Measurements from ENCODE around the gene ZFYVE27.
A peak's percentile ranks its signal among the peaks of the same experiment; 100 is the strongest.

Gene ZFYVE27

DNA sequence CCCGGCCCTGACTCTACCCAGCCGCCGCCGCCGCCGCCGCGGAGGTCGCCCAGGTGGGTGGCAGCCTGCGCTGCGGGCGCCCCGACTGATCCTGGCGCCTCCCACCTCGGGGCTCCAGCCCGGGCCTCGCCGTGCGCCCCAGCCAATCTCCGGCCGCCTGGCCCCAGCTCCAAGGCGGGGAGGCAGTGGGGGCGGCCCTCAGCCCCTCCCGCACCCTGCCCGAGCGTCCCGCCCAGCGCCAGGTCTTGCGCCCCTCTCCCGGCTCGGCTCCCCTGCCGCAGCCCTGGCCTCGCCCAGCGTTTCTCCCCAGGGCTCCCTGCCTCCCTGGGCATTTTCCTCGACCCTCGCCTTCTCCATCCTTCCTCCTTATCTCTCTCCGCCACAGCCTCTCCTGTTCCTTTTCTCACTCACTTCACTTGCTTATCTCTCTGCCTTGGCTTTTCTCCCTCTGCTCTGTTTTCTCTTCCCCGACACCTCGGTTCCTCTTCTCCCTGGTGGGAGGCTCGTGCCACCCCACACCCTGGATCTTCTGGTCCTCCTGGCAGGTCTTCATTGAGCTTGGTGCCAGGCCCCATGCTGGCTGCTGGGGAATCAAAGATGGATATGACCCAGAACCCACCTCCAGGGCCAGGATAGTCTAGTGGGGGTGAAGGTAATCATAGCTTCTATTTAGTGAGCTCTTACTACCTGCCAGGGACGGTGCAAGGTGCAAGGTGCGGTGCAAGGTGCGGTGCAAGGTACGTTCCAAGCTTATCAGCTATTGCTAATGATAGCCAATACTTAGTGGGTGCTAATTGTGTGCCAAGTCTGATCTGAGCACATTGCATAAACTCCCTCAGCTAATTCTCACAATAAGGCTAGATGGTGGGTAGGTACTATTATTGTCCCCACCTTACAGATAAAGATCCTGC lies 35.2 kb downstream of the ZFYVE27 start, which contains the start of gene SFRP5:
SFRP5 (minus strand) TSS at position 87 of the 911 bp plus-strand sequence. CDS start 166 bp downstream, outside the sequence.
- no peak for DNase-seq

DNA sequence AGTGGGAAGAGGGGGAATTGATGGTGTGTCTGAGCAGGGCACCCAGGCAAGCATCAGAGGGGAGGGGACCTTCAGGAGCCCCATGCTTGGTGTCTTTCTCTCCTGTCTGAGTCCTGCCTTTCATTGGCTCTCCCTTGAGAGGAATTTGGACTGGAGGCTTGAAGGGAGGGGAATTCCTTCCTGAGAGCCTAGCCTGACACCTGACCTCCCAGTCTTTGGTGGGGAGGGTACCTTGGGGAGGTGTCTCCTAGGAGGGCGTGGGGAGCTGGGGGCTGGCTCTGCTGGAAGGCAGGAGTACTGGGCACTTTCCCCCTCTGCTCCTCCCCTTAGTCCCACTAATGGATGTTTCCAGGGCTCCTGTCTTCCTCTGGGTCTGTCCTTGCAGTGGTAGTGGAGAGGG lies 36.2 kb downstream of the ZFYVE27 start:
- DNase-seq = no peak

DNA sequence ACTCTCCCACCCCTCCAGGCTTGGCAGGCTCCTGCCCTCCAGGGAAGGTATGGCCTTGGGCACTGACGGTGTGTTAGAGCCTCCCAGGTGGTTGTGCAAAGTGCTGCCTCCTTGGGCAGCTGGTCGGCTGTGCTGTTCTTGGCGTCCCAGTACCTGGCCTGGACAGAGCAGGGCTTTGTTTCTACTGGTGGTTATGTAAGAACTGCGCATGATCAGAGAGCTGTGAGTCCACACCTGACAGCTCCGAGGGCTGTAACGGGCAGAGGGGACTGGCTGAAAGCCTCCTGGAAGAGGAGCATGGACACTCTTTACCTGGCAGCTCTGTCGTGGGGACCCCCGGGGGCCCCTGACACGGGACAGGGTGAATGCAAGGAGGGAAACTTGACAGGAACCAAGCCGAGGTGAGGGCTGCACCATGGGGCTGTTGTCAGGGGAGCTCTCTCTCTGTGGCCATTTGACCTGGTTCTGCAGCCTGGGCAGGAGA lies 37.9 kb downstream of the ZFYVE27 start:
- no peak for DNase-seq

DNA sequence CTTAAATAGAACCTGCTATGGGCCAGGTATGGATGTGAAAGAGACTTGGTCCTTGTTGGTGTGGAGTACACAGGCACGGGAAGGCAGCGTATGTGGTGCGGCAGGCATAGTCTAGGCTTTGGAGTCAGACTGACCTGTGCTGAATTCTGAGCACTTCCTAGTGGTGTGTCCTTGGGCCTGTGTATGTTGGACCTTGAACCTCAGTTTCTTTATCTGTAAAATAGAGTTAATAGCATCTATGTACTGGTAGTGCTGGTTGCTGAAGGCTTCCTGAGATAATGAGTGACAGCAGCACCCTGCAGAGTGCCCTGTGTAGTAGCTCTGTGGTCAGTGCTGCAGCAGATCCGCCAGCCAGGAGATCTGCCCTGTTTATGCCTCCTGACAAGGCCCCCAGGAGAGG lies 40.2 kb downstream of the ZFYVE27 start:
- DNase-seq = no peak

DNA sequence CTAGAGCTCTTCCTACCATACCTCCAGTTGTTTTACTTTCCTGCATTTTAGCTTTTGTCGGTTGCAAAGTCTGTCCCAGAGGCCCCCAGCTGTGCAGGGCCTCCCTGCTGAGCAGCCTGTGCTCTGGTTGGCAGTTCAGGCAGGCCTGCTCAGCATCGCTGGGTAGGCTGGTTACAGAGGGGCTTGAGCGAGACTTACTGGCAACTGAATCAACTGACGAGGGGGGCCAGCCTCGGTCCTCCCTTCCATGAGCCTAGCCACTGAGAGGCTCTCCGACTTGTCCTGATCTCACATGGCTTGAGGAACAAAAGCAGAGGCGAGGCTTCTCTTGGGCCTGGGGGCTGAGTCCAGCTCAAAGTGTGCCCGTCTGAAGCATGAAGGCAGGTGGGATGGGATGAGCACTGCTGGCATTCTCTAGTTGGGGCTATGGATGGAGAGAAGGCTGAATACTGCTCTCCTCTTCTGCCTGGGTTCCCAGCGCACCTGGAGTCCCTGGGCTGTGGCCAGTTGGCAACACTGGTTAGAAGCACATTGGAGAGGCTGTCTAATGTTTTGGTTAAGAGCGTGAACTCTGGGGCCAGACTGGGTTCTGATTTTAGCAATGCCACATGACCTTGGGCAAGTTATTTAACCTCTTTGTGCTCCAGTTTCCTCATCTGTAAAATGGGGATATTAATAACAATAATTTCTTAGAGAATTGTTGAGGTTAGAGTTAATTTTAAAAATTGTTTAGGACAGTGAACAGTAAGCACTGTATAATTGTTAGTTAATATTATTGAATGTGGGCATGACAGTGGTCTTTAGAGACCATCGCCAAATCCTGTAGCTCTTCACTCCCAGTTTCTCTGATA lies 41.7 kb downstream of the ZFYVE27 start:
- DNase-seq = peak; percentile 26

DNA sequence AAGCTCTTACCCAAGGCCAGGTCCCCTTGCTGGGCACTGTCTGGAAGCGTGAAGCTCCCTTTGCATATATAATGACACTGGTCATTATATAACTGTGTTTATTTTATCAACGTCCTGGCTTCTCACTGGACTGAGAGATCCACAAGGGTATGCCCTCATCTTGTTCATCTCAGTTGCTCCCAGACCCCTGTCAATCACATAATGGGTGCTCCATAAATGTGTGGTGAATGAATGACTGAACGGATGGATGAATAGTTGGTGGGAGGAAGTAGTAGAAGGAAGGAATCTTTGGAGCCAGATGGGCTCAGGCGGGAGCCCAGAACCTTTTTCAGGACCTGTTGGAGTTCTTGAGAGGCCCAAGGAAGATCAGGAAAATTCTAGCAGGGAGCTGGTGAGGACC lies 42.6 kb downstream of the ZFYVE27 start:
- DNase-seq = no peak

DNA sequence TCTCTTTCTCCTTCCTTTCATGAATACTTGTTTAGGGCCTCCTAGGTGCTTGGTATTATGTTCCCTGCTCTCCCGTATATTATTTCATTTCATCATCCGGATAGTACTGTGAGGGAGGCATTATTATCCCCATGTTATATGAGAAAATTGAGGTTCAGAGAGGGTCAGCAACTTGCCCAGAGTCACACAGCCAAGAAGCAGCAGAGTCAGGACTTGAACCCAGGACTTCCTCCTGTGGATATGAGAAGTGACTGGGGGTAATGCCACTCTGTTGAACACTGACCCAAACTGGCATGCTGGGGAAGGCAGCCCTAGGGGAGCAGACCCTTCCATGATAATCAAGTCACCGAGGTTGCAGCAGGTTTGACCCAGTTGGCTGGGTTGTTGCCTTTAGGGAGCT lies 43.0 kb downstream of the ZFYVE27 start:
- no peak for DNase-seq

DNA sequence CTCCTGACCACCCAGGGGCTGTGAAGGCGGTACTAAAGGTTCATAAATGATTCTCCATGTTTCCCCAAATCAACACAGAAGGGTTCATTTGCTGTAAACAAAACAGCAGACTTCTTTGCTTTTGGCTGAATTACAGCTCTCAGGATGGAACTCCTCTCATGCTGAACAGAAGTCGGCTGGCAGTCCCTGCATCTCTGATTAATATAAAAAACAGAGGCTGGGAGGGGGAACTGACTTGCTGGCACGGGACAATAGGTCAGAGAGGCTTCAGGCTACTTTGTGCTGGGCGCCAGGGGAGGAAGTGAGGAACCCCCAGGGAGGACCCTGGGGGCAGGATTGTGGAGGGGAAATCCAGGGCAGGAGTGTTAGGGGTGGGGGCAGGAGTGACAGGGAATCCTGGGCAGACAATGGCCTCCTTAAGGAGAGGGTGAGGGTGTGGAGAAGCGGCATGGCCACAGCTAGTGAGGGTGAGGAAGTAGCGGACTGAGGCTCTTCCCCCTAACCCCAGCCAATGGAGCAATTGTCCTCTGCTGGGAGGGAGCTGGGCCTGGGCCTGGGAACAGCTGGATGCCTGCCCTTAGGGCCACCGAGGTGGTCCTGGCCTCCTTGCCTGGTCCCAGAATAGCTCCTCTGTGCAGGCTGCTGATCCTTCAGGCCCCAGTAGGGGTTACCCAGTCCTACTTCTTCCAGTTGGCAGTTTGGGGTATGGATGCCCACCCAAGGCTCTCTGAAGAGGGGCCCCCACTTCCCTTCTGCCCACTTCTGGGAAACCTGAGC lies 44.1 kb downstream of the ZFYVE27 start:
- peak; percentile 19 for DNase-seq

DNA sequence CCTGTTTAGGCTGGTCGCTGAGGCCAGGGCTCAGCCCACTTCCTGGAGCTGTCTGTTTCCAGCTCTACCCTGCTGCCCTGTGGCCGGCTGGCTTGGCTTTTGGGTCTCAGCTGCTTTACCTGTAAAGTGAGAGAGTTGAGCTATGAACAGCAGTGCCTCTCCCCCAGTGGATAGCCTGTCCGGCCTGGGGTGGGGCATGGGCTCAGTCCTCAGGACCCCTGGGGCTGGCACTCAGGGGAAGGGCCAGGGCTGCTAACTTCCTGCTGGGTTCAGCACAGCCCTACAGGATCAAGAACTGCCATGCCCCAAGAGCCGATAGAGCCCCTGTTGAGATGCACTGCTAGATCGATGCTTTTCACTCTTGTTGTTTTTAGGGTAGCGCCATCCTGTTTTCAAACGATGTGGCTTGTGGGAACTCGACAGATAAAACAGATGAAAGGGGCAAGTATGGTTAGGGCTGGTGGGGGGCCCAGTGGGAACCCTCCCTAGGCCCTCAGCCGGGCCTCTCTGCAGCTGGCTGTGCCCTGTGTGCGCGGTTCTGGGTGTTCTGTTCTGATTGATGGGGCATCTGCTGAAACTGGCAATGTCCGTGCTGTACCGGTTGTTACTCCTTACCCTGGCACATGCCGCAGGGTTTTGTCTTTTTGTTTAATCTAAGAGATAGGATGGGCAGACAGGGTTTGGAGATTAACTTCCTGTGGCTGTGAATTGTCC lies 44.8 kb downstream of the ZFYVE27 start:
- DNase-seq = no peak

DNA sequence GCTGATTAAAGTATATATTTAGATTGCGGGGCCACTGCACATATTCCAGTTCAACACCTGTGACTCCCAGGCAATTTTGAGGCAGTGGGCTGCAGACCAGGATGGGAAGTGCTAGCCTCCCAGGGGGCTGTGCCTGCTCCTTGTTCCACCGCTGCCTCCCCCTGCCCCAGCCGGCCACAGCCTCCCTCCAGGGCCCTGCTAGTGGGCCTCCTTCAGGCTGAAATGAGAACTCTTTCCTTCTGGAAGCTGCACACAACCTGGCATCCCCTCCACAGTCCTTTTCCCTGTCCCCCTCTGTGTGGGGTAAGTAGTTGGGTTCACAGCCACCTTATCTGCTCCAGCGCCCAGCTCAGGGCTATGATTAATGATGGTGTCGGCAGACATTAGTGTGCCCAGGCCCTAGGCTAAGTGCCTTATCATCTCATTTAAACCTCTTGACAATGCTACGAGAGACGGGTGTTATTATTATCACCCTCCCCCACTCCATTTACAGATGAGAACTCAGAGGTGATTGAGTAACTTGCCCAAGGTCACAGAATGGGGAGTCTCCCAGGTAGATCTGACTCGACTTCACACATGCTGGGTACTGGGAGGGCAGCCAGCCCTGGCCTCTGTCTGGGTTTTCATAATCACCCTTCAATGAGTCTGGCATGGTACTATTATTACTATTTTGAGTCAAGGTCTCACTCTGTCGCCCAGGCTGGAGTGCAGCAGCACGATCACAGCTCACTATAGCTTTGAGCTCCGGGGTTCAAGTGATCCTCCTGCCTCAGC lies 45.7 kb downstream of the ZFYVE27 start:
- DNase-seq = no peak

DNA sequence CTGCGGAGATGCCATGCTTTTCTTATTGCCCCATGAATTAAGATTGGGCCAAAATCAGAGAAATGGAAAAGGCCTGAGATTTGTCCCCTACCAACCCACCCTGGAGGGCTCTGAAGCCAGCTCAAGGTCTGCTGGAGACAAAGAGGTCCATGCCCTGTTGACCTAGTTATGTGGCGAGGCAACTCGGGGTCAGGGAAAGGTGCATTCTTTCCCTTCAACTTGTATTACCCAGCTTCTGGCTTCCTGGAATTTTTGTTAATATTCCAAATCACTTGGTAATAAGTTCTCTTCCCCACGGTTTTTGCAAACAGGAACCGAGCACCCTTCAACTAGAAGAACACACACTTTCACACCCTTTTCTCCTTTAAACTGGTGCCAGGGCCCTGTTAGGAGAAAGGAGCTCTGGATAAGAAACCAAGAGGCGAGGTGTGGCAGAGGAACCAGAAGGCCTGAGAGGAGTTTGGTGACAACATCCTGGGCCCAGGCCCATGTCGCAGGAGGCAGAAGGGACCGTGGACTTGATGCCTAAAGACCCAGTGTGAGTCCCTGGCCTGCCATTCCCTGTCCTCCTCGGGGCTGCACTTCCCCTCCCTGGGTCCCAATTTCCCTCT lies 47.4 kb downstream of the ZFYVE27 start:
- DNase-seq = no peak

DNA sequence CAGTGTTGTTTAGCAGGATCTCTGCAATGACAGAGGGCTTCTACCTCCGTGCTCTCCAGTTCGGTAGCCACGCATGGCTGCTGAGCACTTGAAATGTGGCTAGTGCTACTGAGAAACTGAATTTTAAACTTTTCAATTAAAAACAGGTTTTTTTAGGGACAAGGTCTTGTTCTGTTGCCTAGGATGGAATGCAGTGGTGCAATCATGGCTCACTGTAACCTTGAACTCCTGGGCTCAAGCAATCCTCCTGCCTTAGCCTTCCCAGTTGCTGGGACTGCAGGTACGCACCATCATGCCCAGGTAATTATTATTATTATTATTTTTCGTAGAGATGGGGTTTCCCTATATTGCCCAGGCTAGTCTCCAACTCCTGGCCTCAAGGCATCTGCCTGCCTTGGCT lies 48.3 kb downstream of the ZFYVE27 start:
- DNase-seq = no peak

DNA sequence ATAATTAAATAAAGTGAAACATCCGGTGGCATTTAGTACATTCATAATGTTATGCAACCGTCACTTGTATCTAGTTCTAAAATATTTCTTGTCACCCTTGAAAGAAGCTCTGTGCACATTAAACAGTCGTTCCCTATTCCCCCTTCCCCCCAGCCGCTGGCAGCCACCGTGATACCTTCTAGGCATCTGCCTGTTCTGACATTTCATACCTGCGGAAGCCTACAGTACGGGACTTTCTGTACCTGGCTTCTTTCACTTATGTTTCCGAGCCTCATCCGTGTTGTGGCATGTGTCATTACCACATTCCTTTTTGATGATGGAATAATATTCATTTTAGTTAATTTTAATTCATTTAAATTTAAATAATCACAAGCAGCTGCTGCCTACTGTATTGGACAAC lies 48.8 kb downstream of the ZFYVE27 start:
- DNase-seq = no peak

DNA sequence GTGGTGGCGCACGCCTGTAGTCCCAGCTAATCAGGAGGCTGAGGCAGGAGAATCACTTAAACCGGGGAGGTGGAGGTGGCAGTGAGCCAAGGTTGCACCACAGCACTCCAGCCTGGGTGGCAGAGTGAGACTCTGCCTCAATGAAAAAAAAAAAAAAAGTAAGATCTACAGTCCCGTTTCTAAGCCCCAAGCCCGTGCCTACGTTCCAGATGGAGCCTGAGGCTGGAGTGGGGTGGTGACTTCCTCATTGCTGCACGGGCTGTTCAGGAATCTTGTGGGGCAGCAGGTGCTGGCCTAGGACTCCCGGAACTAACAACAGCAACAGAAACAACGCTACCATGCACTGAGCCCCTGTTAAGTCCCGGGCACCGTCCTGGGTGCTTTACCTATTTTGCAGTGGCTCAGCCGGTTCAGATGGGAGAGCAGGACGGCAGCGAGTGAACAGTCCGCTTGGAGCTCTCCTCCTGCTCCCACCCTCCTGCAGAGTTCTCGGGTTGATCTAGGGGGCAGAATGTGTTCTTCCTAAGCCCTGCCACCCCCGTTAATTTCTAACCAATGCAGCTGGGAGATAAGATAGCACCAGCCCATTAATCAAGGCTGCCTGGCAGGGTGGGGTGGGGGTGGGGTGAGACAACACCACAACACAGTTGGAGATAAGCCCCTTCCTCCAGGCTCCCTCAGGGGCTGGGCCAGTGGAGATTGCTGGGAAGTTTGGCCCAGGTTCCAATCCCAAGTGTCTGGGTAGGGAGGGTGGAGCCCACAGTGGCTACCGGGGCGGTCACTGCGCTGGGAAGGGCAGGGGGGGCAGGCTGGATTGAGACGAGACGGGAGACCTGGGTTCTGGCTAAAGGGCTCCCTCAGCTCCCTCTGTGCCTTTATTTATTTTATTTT lies 51.9 kb downstream of the ZFYVE27 start:
- DNase-seq = no peak

DNA sequence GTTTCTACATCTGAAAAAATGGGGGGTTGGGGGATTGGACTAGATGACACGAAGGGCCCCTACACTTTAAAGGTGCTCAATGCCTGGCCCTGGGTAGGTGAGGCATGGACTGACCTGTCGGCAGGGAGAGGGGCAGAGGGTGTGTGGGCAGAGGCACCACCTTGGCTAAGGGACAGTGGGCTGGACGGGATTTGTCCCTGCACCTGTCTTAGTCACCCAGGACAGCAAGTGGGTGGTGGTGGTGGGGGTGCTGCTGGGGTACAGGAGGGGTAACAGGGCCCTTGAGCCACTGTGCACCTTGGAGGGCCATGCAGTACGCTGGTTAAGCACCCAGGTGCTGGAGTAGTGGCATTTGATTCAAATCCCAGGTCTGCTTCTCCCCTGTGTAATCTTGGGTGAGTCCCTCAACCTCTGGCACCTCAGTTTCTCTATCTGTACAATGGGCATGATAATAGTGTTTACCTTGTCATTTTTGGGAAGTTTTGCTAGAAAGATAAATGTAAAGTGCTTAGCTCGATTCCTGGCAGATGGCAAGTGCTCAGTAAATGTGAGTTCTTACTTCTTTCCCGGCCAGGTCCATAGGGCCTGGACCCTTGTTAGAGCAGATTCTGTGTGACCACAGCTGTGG lies 53.0 kb downstream of the ZFYVE27 start:
- DNase-seq = no peak

DNA sequence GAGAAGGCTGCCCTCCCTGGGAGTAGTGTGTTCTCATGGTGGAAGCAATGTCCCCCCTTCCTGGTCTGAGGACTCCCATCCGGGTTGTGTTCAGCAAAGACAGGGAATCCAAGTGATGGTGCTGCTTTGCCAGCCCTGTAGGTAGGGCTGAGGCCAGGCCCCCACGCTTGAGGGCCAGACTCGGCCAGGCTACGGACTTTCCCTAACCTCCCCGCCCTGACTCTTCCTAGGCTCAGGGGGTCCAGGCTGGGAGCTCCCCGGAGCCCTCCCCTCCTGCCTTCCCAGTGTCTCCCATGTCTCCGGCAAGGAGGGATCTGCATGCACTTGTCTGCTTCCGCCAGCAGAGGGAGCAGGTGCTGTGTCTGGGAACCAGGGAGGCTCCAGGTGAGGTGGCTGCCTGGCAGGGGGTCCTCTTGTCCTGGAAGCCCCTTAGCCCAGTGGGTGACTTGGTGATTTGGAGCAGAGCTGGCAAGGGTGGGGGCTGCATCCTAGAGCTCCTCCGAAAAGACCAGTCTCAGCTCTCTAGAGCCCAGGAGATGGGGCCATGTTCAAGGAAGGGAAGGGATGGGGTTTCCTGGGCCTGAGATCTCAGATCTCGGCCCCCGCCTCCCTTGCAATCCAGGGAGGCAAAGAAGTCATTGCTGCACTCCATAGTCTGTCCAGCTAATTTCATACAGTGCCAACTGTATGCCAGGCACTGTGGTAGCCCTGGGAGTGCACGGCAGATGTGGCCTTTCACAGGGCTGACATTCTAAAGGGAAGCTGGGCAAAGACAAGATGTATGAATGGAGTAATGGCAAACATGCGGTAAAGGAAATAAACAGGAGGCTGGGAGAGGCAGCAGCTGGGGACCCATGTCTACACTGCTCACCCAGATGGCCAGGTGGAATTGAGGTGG lies 55.1 kb downstream of the ZFYVE27 start:
- no peak for DNase-seq

DNA sequence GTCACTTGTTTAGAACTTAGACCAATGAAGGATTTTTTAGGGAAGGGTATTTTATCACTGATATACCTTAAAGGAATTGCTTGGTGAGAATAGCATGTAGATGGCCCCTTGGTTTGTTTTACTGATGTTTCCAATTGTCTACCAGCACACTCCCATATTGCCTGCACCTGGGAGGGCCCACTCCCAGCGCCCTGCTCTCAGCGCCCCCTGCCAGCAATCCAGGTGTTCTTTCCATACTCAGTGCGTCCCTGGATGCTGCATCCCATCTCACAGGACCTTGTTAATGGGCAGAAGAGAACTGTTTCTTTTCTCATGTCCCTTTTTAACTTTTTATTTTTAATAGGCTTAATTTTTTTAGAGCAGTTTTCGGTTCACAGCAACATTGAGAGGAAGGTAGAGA lies 59.0 kb downstream of the ZFYVE27 start:
- no peak for DNase-seq

DNA sequence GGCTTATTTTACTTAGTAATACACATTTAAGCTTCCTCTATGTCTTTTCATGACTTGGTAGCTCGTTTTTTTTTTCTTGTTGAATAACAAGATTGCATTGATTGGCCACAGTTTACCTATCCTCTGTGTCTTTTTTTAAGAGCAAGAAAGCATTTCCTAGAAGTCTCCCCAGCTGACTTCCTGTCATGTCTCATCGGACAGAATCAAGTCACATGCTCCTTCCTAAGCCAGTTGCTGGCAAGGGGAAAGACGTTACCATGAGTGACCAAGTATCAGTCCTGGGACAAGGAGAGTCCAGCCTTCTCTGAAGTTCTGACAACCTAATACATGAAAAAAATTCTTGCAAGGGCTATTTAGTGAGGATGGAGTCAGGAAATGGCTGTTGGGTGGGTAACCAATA lies 59.7 kb downstream of the ZFYVE27 start:
- no peak for DNase-seq
